ENCODE results near the gene PCDHGC5.

PCDHGC5 gene

DNA sequence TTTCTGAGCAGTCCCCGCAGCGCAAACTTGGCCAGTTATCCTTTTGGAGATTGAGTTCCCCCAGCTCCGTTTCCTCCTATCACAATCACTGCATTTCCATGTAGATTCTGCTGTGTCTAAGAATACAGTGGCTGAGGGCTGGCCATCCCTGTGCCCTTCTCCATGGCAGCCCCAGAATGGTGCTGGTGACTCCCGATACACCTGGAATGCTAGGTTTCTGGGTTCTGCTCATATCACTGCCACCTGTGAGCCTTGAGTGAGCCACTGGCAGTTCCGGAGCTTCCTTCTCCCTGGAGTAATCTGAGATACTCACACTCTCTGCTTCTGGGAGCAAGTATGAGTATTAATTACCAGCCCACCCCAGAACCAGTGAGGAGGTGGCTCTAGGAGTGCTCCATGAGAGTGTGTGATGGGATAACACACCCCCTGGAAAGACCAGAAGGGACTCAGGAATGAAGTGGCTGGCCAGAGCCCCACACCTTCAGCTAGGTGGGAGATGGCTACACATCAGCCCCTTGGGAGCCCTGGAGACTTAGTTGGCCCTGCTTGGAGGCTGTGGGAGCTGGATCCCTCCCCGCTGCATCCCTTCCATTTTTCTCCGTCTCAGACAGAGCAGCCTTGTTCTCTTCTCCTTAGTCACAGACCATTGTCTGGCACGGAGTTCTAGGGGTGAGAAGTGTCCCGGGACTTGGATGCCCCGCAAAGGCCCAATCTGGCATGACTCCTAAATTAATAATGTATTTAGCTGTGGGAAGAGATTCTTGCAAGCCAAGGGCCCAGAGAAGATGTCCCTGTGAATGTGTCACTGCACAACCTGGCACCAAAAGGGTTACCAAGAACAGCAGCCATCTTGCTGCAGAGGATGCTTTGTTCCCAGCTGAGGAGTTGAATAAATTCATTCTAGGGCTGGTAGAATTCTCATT lies 4.9 kb downstream of the PCDHGC5 start:
- Histone ChIP-seq H3K27ac (ENCODE audit: low read depth, low read length) (no peak overlapping the region), H3K4me1 (ENCODE audit: control insufficient read depth, insufficient read depth, low read length) (peaks cover 4% of the 10 kb centered on the region), H3K36me3 (ENCODE audit: control insufficient read depth, insufficient read depth, low read length) (peaks cover 10% of the 10 kb centered on the region), H3K27me3 (ENCODE audit: control insufficient read depth, insufficient read depth, low read length) (no peaks in the 10 kb centered on the region), H3K4me3 (ENCODE audit: low read length) (no peak overlapping the region), H3K9ac (ENCODE audit: low read length) (no peak overlapping the region)

DNA sequence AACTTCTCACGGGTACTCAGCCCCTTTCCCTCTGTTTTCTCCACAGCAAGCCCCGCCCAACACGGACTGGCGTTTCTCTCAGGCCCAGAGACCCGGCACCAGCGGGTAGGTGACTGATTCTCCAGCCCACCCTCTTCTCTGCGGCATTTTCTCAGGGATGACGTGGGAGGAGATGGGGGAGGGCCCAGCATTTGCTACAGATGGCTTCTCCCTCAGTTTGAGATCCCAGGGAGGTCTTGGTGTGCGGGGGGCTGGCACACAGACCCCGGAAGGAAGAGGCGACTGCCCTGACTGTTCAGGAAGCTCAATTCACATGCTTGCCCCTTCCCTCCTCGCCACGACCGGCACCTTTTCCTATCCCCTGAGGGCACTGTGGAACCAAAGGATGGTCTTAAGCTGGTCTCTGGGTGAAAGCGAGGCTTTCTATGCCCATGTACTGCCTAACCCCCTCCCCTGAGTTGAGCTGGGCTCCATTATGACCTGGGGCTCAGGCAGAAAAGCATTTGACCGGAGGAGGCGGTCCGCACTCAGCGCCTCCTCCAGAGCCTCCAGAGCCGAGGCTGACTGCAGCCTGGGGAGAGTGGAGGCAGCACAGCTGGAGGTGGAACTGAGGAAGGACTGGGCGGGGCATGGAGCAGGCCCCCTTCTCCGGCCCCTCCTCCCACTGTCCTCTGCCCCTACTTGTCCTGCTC lies 6.0 kb downstream of the PCDHGC5 start:
- H3K4me1 ChIP-seq (ENCODE audit: control insufficient read depth, insufficient read depth, low read length): no peaks in the 10 kb centered on the region
- H3K27me3 ChIP-seq (ENCODE audit: control insufficient read depth, insufficient read depth, low read length): no peaks in the 10 kb centered on the region
- H3K27ac ChIP-seq (ENCODE audit: low read depth, low read length): no peak overlapping the region
- H3K4me3 ChIP-seq (ENCODE audit: low read length): no peak overlapping the region
- H3K9ac ChIP-seq (ENCODE audit: low read length): no peak overlapping the region
- peaks cover 10% of the 10 kb centered on the region for H3K36me3 ChIP-seq (ENCODE audit: control insufficient read depth, insufficient read depth, low read length)

GRCh38 chr5:141495453-141495811 lies 6.6 kb downstream of the PCDHGC5 start:
- no peaks in the 10 kb centered on the region for H3K4me1 ChIP-seq (ENCODE audit: control insufficient read depth, insufficient read depth, low read length)
- H3K9ac ChIP-seq (ENCODE audit: low read length): no peak overlapping the region
- no peak overlapping the region for H3K27ac ChIP-seq (ENCODE audit: low read depth, low read length)
- H3K27me3 ChIP-seq (ENCODE audit: control insufficient read depth, insufficient read depth, low read length): no peaks in the 10 kb centered on the region
- H3K4me3 ChIP-seq (ENCODE audit: low read length): no peak overlapping the region
- peaks cover 10% of the 10 kb centered on the region for H3K36me3 ChIP-seq (ENCODE audit: control insufficient read depth, insufficient read depth, low read length)

GRCh38 chr5:141496038-141496437 lies 7.2 kb downstream of the PCDHGC5 start:
- H3K27me3 ChIP-seq (ENCODE audit: control insufficient read depth, insufficient read depth, low read length): no peaks in the 10 kb centered on the region
- H3K9ac ChIP-seq (ENCODE audit: low read length): no peak overlapping the region
- no peaks in the 10 kb centered on the region for H3K4me1 ChIP-seq (ENCODE audit: control insufficient read depth, insufficient read depth, low read length)
- no peak overlapping the region for H3K27ac ChIP-seq (ENCODE audit: low read depth, low read length)
- H3K36me3 ChIP-seq (ENCODE audit: control insufficient read depth, insufficient read depth, low read length): peaks cover 8% of the 10 kb centered on the region
- no peak overlapping the region for H3K4me3 ChIP-seq (ENCODE audit: low read length)

- H3K9ac ChIP-seq (ENCODE audit: low read length): no peak overlapping the region
- peaks cover 2% of the 10 kb centered on the region for H3K4me1 ChIP-seq (ENCODE audit: control insufficient read depth, insufficient read depth, low read length)
- peaks cover 7% of the 10 kb centered on the region for H3K36me3 ChIP-seq (ENCODE audit: control insufficient read depth, insufficient read depth, low read length)
- no peaks in the 10 kb centered on the region for H3K27me3 ChIP-seq (ENCODE audit: control insufficient read depth, insufficient read depth, low read length)
- H3K27ac ChIP-seq (ENCODE audit: low read depth, low read length): no peak overlapping the region
- H3K4me3 ChIP-seq (ENCODE audit: low read length): no peak overlapping the region
Measured at GRCh38 chr5:141501761-141502160, 12.9 kb downstream of the PCDHGC5 start.

GRCh38 chr5:141503681-141504080 lies 14.8 kb downstream of the PCDHGC5 start:
- H3K4me1 ChIP-seq (ENCODE audit: control insufficient read depth, insufficient read depth, low read length): peaks cover 17% of the 10 kb centered on the region
- no peaks in the 10 kb centered on the region for H3K27me3 ChIP-seq (ENCODE audit: control insufficient read depth, insufficient read depth, low read length)
- no peak overlapping the region for H3K27ac ChIP-seq (ENCODE audit: low read depth, low read length)
- no peak overlapping the region for H3K9ac ChIP-seq (ENCODE audit: low read length)
- peaks cover 2% of the 10 kb centered on the region for H3K36me3 ChIP-seq (ENCODE audit: control insufficient read depth, insufficient read depth, low read length)
- no peak overlapping the region for H3K4me3 ChIP-seq (ENCODE audit: low read length)

- H3K27ac ChIP-seq (ENCODE audit: low read depth, low read length): no peak overlapping the region
- no peak overlapping the region for H3K4me3 ChIP-seq (ENCODE audit: low read length)
- H3K4me1 ChIP-seq (ENCODE audit: control insufficient read depth, insufficient read depth, low read length): peaks cover 17% of the 10 kb centered on the region
- no peak overlapping the region for H3K9ac ChIP-seq (ENCODE audit: low read length)
- peaks cover 2% of the 10 kb centered on the region for H3K36me3 ChIP-seq (ENCODE audit: control insufficient read depth, insufficient read depth, low read length)
- no peaks in the 10 kb centered on the region for H3K27me3 ChIP-seq (ENCODE audit: control insufficient read depth, insufficient read depth, low read length)
Measured at GRCh38 chr5:141504216-141504615, 15.3 kb downstream of the PCDHGC5 start.

- no peak overlapping the region for H3K9ac ChIP-seq (ENCODE audit: low read length)
- H3K4me1 ChIP-seq (ENCODE audit: control insufficient read depth, insufficient read depth, low read length): peaks cover 17% of the 10 kb centered on the region
- peaks cover 8% of the 10 kb centered on the region for H3K36me3 ChIP-seq (ENCODE audit: control insufficient read depth, insufficient read depth, low read length)
- no peak overlapping the region for H3K4me3 ChIP-seq (ENCODE audit: low read length)
- peak overlapping the region; percentile 83 for H3K27ac ChIP-seq (ENCODE audit: low read depth, low read length)
- H3K27me3 ChIP-seq (ENCODE audit: control insufficient read depth, insufficient read depth, low read length): no peaks in the 10 kb centered on the region
Measured at GRCh38 chr5:141506381-141507155, 17.7 kb downstream of the PCDHGC5 start.

- no peak overlapping the region for H3K9ac ChIP-seq (ENCODE audit: low read length)
- H3K4me3 ChIP-seq (ENCODE audit: low read length): no peak overlapping the region
- H3K27me3 ChIP-seq (ENCODE audit: control insufficient read depth, insufficient read depth, low read length): no peaks in the 10 kb centered on the region
- H3K27ac ChIP-seq (ENCODE audit: low read depth, low read length): peak overlapping the region; percentile 83
- H3K4me1 ChIP-seq (ENCODE audit: control insufficient read depth, insufficient read depth, low read length): peaks cover 17% of the 10 kb centered on the region
- H3K36me3 ChIP-seq (ENCODE audit: control insufficient read depth, insufficient read depth, low read length): peaks cover 9% of the 10 kb centered on the region
Measured at GRCh38 chr5:141507387-141508091, 18.7 kb downstream of the PCDHGC5 start.

DNA sequence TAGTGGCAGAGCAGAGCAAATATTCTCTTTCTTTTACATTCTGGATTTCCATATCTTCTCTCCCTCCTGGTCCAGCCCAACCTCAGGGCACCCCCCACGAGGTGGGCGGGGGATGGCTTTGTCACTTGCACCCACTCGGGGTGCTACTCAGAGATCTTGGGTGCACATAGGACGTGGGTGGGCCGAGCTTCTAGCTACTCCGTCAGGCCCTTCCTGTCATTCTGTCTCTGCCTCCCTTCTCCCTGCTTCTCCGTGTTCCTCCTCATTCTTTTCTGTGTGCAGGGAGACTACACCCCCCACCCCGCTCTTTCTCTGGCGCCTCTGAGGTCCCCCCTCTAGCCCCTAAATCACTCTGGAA lies 19.5 kb downstream of the PCDHGC5 start:
- H3K9ac ChIP-seq (ENCODE audit: low read length): no peak overlapping the region
- H3K4me1 ChIP-seq (ENCODE audit: control insufficient read depth, insufficient read depth, low read length): peaks cover 17% of the 10 kb centered on the region
- H3K36me3 ChIP-seq (ENCODE audit: control insufficient read depth, insufficient read depth, low read length): peaks cover 9% of the 10 kb centered on the region
- H3K27ac ChIP-seq (ENCODE audit: low read depth, low read length): peak overlapping the region; percentile 83
- peak overlapping the region; percentile 45 for H3K4me3 ChIP-seq (ENCODE audit: low read length)
- no peaks in the 10 kb centered on the region for H3K27me3 ChIP-seq (ENCODE audit: control insufficient read depth, insufficient read depth, low read length)

DNA sequence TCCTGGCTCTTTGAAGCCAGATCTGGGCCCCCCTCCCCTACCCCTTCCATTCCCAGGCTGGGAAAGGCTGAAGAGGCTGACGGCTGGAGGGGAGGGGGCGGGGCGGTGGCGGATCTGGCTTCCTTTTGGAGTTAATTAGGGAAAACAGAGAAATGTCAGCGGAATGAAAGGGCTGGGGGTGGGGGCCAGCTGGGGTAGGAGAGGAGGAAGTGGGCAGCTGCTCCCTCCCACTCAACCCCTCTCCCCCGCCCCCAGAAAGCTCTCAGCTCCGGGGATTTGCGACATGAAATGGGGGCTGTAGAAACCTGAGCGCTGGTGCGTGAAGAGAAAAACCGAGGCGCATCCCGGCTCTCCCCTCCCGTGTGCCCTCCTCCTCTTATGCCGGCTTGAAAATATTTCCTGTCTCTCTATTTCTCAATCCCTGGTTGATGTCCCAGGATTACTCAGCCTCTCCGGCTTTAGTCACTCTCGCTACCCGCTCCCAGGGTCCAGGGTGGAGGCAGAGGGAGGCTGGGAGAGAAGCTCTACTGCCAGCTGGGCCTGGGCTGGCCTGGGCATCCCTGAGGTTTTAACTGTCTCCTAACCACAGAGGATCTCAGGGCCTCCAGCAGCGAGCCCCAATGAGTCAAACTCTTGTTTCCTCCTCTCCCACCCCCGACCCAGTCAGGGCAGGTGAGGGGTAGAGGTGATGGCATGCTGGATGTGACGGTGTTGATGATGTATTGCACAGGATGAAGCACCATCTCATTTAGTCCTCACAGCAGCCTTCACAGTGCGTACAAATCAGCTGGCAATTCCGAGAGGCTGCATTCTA lies 20.1 kb downstream of the PCDHGC5 start:
- Histone ChIP-seq H3K27ac (ENCODE audit: low read depth, low read length) (peak overlapping the region; percentile 83), H3K9ac (ENCODE audit: low read length) (no peak overlapping the region), H3K36me3 (ENCODE audit: control insufficient read depth, insufficient read depth, low read length) (peaks cover 9% of the 10 kb centered on the region), H3K4me3 (ENCODE audit: low read length) (peak overlapping the region; percentile 45), H3K4me1 (ENCODE audit: control insufficient read depth, insufficient read depth, low read length) (peaks cover 18% of the 10 kb centered on the region), H3K27me3 (ENCODE audit: control insufficient read depth, insufficient read depth, low read length) (no peaks in the 10 kb centered on the region)

Measured in rectal smooth muscle tissue (tissue), 1 donor.